Stimulated activated CD4-positive, alpha-beta T cell treated with anti-CD3 and anti-CD28 coated beads, Interleukin-12 subunit alpha, Interleukin-12 subunit beta, amount 100 ng/mL, for 24 hours (primary cell): Measurements from ENCODE around the gene C1orf146.
"Not testable (repeated sequence)": the region's sequence is repeated elsewhere in the genome, so short reads cannot be mapped to it uniquely, and the experiment has no call there.

Source experiments
- DNase-seq, 2 experiments: peaks; one replicate each; pipeline ENCODE4 v3.0.0-alpha.2; 2020; ENCODE audit warnings: low read depth in 2 of 2

The C1orf146 gene

DNA sequence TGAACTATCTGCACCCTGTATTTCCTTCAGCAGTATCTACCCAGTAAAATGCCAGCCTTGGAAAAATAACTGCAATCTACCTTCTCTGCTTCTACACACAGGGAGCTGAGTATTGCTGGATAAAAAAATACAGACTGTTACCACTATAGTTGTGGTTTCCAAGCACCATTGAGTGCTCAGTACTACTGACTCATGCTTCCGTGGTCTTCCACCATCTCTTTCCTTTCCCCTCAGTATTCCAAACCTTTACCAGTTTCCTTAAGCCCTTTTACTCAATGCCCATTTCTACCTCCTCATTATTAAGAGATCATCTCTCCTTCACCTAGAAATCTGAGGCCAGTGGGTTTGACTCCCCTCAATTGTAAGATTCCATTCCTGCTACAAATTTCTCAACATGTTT lies 57.2 kb downstream of the C1orf146 start:
- DNase-seq, result no peak

DNA sequence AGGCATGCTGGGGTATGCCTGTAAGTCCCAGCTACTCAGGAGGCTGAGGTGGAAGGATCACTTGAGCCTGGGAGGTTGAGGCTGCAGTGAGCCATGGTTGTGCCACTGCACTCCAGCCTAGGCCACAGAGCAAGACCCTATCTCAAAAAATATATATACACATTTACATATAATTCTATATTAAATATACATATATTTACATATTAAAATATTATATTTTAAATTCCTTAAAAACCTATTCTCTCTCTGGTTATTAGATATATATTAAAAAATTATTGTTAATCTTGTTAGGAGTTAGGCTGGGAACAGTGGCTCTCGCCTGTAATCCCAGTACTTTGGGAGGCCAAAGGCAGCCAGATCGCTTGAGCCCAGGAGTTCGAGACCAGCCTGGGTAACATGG lies 58.4 kb downstream of the C1orf146 start:
- DNase-seq, result no peak

DNA sequence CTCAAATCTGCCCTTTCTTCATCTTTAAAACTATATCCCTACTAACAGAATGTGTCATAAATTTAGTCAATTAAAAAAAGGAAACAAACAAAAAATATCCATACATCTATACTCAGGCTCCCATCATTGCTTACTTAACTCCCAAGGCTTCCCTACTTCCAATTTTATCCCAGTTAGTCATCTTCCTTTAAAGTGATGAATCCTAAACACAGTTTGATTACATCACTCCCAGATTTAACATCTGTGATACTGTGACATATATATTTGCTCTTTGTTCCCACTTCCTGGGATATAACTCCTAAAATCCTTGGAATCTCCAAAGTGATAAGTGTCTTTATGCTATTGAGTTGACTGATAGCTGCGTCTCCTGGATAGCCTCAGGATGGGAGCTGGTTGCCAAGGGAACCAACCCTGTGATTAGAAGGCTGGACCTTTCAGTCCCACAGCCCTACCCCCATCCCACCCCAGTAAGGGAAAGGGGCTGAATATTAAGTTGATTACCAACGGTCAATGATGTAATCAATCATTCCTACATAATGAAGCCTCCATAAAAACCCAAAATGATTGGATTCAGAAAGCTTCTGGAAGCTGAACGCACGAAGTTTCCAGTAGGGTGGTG lies 59.5 kb downstream of the C1orf146 start:
- no peak for DNase-seq

DNA sequence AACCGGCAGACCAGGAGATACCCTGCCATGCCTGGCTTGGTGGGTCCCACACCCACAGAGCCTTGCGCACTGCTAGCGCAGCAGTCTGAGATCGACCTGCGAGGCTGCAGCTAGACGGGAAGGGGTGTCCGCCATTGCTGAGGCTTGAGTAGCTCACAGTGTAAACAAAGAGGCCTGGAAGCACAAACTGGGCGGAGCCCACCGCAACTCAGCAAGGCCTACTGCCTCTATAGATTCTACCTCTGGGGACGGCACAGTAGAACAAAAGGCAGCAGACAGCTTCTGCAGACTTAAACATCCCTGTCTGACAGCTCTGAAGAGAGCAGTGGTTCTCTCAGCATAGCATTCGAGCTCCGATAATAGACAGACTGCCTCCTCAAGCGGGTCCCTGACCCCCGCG lies 62.1 kb downstream of the C1orf146 start:
- not testable (repeated sequence) for DNase-seq

DNA sequence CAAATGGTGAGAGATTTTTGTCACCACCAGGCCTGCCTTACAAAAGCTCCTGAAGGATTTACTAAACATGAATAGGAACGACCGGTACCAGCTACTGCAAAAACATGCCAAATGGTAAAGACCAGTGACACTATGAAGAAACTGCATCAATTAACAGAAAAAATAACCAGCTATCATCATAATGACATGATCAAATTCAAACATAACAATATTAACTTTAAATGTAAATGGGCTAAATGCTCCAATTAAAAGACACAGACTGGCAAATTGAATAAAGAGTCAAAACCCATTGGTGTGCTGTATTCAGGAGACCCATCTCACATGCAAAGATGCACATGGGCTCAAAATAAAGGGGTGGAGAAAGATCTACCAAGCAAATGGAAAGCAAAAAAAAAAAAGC lies 63.7 kb downstream of the C1orf146 start:
- DNase-seq, result not testable (repeated sequence)

DNA sequence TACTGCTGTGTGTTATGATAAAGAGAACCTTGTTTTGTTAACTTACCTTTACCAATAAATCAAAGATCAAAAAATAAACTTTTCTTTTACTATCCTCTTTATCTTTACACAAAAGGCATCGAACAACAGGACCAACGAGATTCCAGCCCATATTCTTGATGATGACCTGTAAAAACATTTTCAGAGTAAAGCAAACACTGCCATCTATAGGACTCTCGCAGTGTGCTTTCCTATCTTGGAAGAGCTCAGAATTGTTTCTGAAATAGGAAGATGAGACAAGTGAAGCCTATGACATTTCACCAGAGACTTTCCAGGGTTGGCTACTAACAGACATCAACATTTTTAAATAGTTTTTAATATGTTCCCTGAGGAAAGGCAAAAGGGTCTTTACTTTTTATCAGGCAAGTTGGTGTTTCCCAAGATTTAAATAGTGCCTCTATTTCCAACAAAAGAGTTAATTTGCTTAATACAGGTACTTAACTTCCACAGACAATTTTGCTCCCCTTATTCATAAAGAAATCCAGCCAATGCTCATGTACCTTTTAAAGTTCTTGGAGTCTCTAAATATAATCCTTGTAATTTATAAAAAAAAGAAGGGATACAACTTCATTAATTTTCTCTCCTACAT lies 73.8 kb downstream of the C1orf146 start:
- DNase-seq, result no peak
